GM23338 (cell line): ENCODE results near the gene SMU1. TPM values are rescaled to one million over a fixed set of nuclear protein-coding genes. Genes with fewer than 3 reads are reported as not detected.

ENCODE experiments used
- ATAC-seq: fragments of 200-7000 bp; cut with Tn5 transposase; 3 replicates; pipeline ENCODE4 v1.9.1; 2020
- DNase-seq: peaks from one replicate; pipeline ENCODE4 v3.0.0-alpha.2; 2015; ENCODE audit warnings: low spot score
- H2AFZ ChIP-seq: fragments of 200-600 bp; sonication (generic); 2 replicates; pipeline ENCODE4 v1.8.0; 2016; ENCODE audit warnings: antibody characterized with exemption, mild to moderate bottlenecking, moderate library complexity
- H3F3A ChIP-seq: fragments of 200-600 bp; sonication (generic); replicated peaks from 2 replicates; pipeline ENCODE4 v1.8.0; 2017; ENCODE audit warnings: antibody characterized with exemption, mixed run types, low read depth
- H3K27ac ChIP-seq: fragments of 200-600 bp; sonication (generic); 2 replicates; pipeline ENCODE4 v1.6.1; 2016; ENCODE audit warnings: low read depth
- H3K27me3 ChIP-seq: fragments of 200-600 bp; sonication (generic); 2 replicates; pipeline ENCODE4 v1.8.0; 2016; ENCODE audit warnings: mild to moderate bottlenecking, mixed run types, moderate library complexity; ENCODE audit not compliant: insufficient read depth
- H3K36me3 ChIP-seq: fragments of 200-600 bp; sonication (generic); 2 replicates; pipeline ENCODE4 v1.8.0; 2016; ENCODE audit warnings: mild to moderate bottlenecking; ENCODE audit not compliant: insufficient read depth
- H3K4me1 ChIP-seq: fragments of 200-600 bp; sonication (generic); 2 replicates; pipeline ENCODE4 v1.8.0; 2016; ENCODE audit warnings: mild to moderate bottlenecking, moderate library complexity; ENCODE audit not compliant: insufficient read depth
- H3K4me2 ChIP-seq: fragments of 200-600 bp; sonication (generic); 2 replicates; pipeline ENCODE4 v1.7.1; 2017; ENCODE audit warnings: mixed run types
- H3K4me3 ChIP-seq: fragments of 200-600 bp; sonication (generic); 2 replicates; pipeline ENCODE4 v1.6.1; 2016; ENCODE audit warnings: mixed run types
- H3K79me2 ChIP-seq: fragments of 200-600 bp; sonication (generic); replicated peaks from 2 replicates; pipeline ENCODE4 v1.8.0; 2017; ENCODE audit warnings: mild to moderate bottlenecking; ENCODE audit not compliant: insufficient read depth
- H3K9me2 ChIP-seq: fragments of 200-600 bp; sonication (generic); 2 replicates; pipeline ENCODE4 v1.8.0; 2017; ENCODE audit not compliant: insufficient read depth
- H4K20me1 ChIP-seq: fragments of 200-600 bp; sonication (generic); replicated peaks from 2 replicates; pipeline ENCODE4 v1.8.0; 2017; ENCODE audit warnings: mild to moderate bottlenecking; ENCODE audit not compliant: insufficient read depth
- H3K27ac Mint-ChIP-seq: 2 replicates; pipeline ENCODE4 v1.8.0; 2020; ENCODE audit warnings: inconsistent platforms, mild to moderate bottlenecking, moderate library complexity, mixed read lengths
- H3K27me3 Mint-ChIP-seq: 3 replicates; pipeline ENCODE4 v1.8.0; 2022; ENCODE audit warnings: low read depth, mild to moderate bottlenecking, moderate library complexity, mixed read lengths, inconsistent platforms; ENCODE audit not compliant: insufficient read depth, poor library complexity
- H3K36me3 Mint-ChIP-seq: 3 replicates; pipeline ENCODE4 v1.8.0; 2021; ENCODE audit warnings: low read depth, mild to moderate bottlenecking, inconsistent platforms, moderate library complexity, mixed read lengths
- H3K4me1 Mint-ChIP-seq: 3 replicates; pipeline ENCODE4 v1.8.0; 2020; ENCODE audit warnings: mild to moderate bottlenecking, inconsistent platforms, mixed read lengths
- H3K4me3 Mint-ChIP-seq: 3 replicates; pipeline ENCODE4 v1.8.0; 2021; ENCODE audit warnings: moderate library complexity, mild to moderate bottlenecking, inconsistent platforms, mixed read lengths
- H3K9me3 Mint-ChIP-seq: 3 replicates; pipeline ENCODE4 v1.8.0; 2020; ENCODE audit warnings: moderate library complexity, mild to moderate bottlenecking, inconsistent platforms, mixed read lengths
- CREB1 ChIP-seq: fragments of 250-450 bp; sonication (Bioruptor Pico); IDR thresholded peaks from 2 replicates; pipeline ENCODE4 v1.5.0; 2020; ENCODE audit warnings: low read depth, mild to moderate bottlenecking, moderate library complexity
- EZH2phosphoT487 ChIP-seq: fragments of 200-600 bp; sonication (generic); IDR thresholded peaks from one replicate; pipeline ENCODE4 v1.8.1; 2018; ENCODE audit warnings: antibody characterized with exemption; ENCODE audit not compliant: unreplicated experiment
- JUNB ChIP-seq: IDR thresholded peaks from one replicate; pipeline ENCODE4 v1.6.1; 2016; ENCODE audit warnings: antibody characterized with exemption; ENCODE audit not compliant: unreplicated experiment
- POLR2AphosphoS5 ChIP-seq: IDR thresholded peaks from 2 replicates; pipeline ENCODE4 v1.6.1; 2016; ENCODE audit warnings: antibody characterized with exemption, low read depth
- STAT1 ChIP-seq: IDR thresholded peaks from one replicate; pipeline ENCODE4 v1.6.1; 2016; ENCODE audit warnings: antibody characterized with exemption; ENCODE audit not compliant: unreplicated experiment
- ZNF114 ChIP-seq: fragments of 250-450 bp; sonication (Bioruptor Pico); IDR thresholded peaks from 2 replicates; pipeline ENCODE4 v1.5.0; 2020; ENCODE audit warnings: mild to moderate bottlenecking, moderate library complexity
- polyA plus RNA-seq: library from polyadenylated mRNA; unstranded; fragments of >200 nt; fragmentation: Nextera tagmentation; extraction: Ambion mirVana; gene quantifications from 2 replicates; pipeline ENCODE4 v1.2.1, GENCODE V29; 2016
- total RNA-seq: library from RNA; depleted of rRNA; stranded (reverse); fragments of >200 nt; shearing (Covaris generic); gene quantifications from 2 replicates; pipeline ENCODE4 v1.2.3, GENCODE V29; 2014
- TF ChIP-seq, protein P1 (sequence below), 2 experiments: fragments of 200-600 bp in 1 of 2; sonication (generic) in 1 of 2; conservative IDR thresholded peaks; 2 replicates each; pipeline versions ENCODE4 v1.5.1 to v1.6.1; 2016 to 2017; ENCODE audit warnings: antibody characterized with exemption in 2 of 2, low read depth in 2 of 2, mild to moderate bottlenecking in 2 of 2, moderate library complexity in 1 of 2
- TF ChIP-seq, protein P2 (sequence below): IDR thresholded peaks from one replicate; pipeline ENCODE4 v1.6.1; 2018; ENCODE audit warnings: antibody characterized with exemption; ENCODE audit not compliant: unreplicated experiment
- TF ChIP-seq, protein P3 (sequence below): IDR thresholded peaks from 2 replicates; pipeline ENCODE4 v1.6.1; 2016; ENCODE audit warnings: antibody characterized with exemption
- TF ChIP-seq, protein P4 (sequence below): fragments of 250-450 bp; sonication (Bioruptor Pico); IDR thresholded peaks from 2 replicates; pipeline ENCODE4 v1.5.0; 2020; ENCODE audit warnings: mild to moderate bottlenecking, moderate library complexity

Gene SMU1
- total and polyA plus RNA-seq, 2 experiments from 2014 or later: 14.3 to 23.8 TPM

DNA sequence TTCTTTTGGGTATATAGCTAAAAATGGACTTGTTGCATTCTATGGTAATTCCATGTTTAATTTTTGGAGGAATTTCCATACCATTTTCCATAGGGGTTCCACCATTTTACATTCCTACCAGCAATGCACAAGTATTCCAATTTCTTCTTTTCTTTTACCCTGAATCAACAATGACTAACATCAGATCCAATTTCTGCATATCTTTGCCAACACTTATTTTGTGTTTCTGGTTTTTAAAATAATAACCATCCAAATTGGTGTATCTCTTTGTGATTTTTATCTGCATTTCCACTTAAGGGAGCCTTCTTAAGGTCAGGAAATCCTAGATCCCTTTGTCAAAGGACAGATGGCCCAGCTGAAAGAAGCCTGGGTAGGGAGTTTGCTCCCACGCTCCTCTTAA is 29.5 kb upstream of the SMU1 start (continued):
- TF ChIP-seq STAT1: no peak
- no peak for TF ChIP-seq POLR2AphosphoS5
- TF ChIP-seq, protein P1, sequence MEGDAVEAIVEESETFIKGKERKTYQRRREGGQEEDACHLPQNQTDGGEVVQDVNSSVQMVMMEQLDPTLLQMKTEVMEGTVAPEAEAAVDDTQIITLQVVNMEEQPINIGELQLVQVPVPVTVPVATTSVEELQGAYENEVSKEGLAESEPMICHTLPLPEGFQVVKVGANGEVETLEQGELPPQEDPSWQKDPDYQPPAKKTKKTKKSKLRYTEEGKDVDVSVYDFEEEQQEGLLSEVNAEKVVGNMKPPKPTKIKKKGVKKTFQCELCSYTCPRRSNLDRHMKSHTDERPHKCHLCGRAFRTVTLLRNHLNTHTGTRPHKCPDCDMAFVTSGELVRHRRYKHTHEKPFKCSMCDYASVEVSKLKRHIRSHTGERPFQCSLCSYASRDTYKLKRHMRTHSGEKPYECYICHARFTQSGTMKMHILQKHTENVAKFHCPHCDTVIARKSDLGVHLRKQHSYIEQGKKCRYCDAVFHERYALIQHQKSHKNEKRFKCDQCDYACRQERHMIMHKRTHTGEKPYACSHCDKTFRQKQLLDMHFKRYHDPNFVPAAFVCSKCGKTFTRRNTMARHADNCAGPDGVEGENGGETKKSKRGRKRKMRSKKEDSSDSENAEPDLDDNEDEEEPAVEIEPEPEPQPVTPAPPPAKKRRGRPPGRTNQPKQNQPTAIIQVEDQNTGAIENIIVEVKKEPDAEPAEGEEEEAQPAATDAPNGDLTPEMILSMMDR (conservative IDR thresholded peaks at IDR 0.05; ENCODE audit: low read depth in 2 of 2): no peak
- no peak for TF ChIP-seq CREB1 (CRISPR knock-in tag)

DNA sequence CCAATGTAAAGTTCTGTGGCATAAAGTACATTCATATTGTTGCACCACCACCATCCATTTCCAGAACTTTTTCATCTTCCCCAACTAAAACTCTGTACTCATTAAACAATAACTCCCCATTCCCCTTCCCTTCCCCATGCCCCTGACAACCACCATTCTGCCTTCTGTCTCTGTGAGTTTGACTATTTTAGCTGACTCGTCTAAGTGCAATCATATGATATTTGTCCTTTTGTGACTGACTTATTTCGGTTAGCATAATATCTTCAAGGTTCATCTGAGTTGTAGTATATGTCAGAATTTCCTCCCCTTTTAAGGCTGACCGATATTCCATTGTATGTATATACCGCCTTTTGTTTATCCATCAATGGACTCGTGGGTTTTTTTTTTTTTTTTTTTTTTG is 29.0 kb upstream of the SMU1 start:
- Histone ChIP-seq H3K27me3 (no peaks in the 10 kb centered on the region), H3F3A (no peaks in the 10 kb centered on the region; the same call in 1 of the 2 replicates), H3K4me3 (no peak overlapping the region), H3K4me1 (peaks cover 5% of the 10 kb centered on the region; the same call in 1 of the 2 replicates), H3K4me2 (no peak overlapping the region), H3K27ac (no peak overlapping the region), H4K20me1 (no peaks in the 10 kb centered on the region), H3K9me2 (no peaks in the 10 kb centered on the region), H3K36me3 (no peaks in the 10 kb centered on the region), H2AFZ (no peak overlapping the region), H3K79me2 (no peaks in the 10 kb centered on the region)
- TF ChIP-seq, protein P2, sequence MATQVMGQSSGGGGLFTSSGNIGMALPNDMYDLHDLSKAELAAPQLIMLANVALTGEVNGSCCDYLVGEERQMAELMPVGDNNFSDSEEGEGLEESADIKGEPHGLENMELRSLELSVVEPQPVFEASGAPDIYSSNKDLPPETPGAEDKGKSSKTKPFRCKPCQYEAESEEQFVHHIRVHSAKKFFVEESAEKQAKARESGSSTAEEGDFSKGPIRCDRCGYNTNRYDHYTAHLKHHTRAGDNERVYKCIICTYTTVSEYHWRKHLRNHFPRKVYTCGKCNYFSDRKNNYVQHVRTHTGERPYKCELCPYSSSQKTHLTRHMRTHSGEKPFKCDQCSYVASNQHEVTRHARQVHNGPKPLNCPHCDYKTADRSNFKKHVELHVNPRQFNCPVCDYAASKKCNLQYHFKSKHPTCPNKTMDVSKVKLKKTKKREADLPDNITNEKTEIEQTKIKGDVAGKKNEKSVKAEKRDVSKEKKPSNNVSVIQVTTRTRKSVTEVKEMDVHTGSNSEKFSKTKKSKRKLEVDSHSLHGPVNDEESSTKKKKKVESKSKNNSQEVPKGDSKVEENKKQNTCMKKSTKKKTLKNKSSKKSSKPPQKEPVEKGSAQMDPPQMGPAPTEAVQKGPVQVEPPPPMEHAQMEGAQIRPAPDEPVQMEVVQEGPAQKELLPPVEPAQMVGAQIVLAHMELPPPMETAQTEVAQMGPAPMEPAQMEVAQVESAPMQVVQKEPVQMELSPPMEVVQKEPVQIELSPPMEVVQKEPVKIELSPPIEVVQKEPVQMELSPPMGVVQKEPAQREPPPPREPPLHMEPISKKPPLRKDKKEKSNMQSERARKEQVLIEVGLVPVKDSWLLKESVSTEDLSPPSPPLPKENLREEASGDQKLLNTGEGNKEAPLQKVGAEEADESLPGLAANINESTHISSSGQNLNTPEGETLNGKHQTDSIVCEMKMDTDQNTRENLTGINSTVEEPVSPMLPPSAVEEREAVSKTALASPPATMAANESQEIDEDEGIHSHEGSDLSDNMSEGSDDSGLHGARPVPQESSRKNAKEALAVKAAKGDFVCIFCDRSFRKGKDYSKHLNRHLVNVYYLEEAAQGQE: no peak
- TF ChIP-seq, protein P1 (conservative IDR thresholded peaks at IDR 0.05; ENCODE audit: low read depth in 2 of 2): no peak
- TF ChIP-seq, protein P3, sequence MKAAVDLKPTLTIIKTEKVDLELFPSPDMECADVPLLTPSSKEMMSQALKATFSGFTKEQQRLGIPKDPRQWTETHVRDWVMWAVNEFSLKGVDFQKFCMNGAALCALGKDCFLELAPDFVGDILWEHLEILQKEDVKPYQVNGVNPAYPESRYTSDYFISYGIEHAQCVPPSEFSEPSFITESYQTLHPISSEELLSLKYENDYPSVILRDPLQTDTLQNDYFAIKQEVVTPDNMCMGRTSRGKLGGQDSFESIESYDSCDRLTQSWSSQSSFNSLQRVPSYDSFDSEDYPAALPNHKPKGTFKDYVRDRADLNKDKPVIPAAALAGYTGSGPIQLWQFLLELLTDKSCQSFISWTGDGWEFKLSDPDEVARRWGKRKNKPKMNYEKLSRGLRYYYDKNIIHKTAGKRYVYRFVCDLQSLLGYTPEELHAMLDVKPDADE: no peak
- TF ChIP-seq, protein P4, sequence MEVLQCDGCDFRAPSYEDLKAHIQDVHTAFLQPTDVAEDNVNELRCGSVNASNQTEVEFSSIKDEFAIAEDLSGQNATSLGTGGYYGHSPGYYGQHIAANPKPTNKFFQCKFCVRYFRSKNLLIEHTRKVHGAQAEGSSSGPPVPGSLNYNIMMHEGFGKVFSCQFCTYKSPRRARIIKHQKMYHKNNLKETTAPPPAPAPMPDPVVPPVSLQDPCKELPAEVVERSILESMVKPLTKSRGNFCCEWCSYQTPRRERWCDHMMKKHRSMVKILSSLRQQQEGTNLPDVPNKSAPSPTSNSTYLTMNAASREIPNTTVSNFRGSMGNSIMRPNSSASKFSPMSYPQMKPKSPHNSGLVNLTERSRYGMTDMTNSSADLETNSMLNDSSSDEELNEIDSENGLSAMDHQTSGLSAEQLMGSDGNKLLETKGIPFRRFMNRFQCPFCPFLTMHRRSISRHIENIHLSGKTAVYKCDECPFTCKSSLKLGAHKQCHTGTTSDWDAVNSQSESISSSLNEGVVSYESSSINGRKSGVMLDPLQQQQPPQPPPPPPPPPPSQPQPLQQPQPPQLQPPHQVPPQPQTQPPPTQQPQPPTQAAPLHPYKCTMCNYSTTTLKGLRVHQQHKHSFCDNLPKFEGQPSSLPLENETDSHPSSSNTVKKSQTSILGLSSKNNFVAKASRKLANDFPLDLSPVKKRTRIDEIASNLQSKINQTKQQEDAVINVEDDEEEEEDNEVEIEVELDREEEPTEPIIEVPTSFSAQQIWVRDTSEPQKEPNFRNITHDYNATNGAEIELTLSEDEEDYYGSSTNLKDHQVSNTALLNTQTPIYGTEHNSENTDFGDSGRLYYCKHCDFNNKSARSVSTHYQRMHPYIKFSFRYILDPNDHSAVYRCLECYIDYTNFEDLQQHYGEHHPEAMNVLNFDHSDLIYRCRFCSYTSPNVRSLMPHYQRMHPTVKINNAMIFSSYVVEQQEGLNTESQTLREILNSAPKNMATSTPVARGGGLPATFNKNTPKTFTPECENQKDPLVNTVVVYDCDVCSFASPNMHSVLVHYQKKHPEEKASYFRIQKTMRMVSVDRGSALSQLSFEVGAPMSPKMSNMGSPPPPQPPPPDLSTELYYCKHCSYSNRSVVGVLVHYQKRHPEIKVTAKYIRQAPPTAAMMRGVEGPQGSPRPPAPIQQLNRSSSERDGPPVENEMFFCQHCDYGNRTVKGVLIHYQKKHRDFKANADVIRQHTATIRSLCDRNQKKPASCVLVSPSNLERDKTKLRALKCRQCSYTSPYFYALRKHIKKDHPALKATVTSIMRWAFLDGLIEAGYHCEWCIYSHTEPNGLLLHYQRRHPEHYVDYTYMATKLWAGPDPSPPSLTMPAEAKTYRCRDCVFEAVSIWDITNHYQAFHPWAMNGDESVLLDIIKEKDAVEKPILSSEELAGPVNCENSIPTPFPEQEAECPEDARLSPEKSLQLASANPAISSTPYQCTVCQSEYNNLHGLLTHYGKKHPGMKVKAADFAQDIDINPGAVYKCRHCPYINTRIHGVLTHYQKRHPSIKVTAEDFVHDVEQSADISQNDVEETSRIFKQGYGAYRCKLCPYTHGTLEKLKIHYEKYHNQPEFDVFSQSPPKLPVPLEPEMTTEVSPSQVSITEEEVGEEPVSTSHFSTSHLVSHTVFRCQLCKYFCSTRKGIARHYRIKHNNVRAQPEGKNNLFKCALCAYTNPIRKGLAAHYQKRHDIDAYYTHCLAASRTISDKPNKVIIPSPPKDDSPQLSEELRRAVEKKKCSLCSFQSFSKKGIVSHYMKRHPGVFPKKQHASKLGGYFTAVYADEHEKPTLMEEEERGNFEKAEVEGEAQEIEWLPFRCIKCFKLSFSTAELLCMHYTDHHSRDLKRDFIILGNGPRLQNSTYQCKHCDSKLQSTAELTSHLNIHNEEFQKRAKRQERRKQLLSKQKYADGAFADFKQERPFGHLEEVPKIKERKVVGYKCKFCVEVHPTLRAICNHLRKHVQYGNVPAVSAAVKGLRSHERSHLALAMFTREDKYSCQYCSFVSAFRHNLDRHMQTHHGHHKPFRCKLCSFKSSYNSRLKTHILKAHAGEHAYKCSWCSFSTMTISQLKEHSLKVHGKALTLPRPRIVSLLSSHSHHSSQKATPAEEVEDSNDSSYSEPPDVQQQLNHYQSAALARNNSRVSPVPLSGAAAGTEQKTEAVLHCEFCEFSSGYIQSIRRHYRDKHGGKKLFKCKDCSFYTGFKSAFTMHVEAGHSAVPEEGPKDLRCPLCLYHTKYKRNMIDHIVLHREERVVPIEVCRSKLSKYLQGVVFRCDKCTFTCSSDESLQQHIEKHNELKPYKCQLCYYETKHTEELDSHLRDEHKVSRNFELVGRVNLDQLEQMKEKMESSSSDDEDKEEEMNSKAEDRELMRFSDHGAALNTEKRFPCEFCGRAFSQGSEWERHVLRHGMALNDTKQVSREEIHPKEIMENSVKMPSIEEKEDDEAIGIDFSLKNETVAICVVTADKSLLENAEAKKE: no peak
- TF ChIP-seq STAT1 (no peak), ZNF114 (CRISPR knock-in tag) (no peak), JUNB (no peak), EZH2phosphoT487 (no peak), POLR2AphosphoS5 (no peak)
- DNase-seq (no peak), ATAC-seq (no peak)
- peaks cover 20% of the 10 kb centered on the region for H3K4me1 Mint-ChIP-seq
- peaks cover 5% of the 10 kb centered on the region for H3K27me3 Mint-ChIP-seq
- no peak overlapping the region for H3K4me3 Mint-ChIP-seq
- no peaks in the 10 kb centered on the region for H3K9me3 Mint-ChIP-seq
- no peak overlapping the region for H3K27ac Mint-ChIP-seq
- no peaks in the 10 kb centered on the region for H3K36me3 Mint-ChIP-seq
